Stimulated activated CD4-positive, alpha-beta T cell treated with anti-CD3 and anti-CD28 coated beads, Interleukin-12 subunit alpha, Interleukin-12 subunit beta, amount 100 ng/mL, for 4 hours (primary cell): ENCODE data around the gene TOX3.

Experiments
- DNase-seq: peaks from one replicate; pipeline ENCODE4 v3.0.0-alpha.2; 2020

Gene TOX3

DNA sequence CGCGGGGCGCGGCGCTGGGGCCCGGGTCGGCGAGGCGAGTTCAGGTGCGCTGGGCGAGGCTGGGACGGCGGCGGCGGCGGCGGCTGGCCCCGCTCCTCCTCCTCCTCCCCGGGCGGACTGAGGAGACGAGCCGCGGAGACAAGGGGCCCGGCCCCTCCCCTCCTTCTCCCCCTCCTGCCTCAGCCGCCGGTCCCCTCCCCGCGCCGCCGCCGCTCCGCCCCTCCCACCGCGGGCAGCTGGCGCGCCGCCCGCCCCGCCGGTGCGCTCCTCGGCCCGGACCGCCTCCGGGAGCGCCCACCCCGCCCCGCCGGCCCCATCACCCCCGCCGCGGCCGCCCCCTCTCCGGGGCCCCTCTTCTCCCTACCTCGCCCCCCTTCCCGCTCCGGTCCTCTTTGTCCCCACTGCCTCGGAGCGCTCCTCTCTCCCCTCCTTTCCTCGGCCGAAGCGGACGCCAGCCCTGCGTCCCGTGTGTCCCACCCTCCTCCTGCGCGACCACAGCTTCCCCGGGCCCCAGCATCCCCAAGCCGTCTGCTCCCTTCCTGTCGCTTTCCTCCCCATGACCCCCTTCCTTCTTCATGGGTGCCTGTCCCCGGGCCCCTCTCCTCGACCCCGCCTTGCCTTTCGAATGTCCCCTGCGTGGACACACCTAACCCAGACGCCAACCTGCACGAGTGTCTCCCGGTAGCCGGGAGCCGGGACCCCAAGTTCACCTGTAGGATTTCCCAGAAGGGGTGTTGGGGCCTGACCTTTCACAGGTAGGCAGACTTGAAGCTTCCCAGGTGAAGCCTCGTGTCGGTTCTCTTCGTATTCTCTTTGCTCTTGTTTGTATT is at the start of gene TOX3:
TSS of gene TOX3 (minus strand) at position 140 of the 830 bp plus-strand sequence. CDS start 420 bp downstream, outside the sequence.
- no peak for DNase-seq

DNA sequence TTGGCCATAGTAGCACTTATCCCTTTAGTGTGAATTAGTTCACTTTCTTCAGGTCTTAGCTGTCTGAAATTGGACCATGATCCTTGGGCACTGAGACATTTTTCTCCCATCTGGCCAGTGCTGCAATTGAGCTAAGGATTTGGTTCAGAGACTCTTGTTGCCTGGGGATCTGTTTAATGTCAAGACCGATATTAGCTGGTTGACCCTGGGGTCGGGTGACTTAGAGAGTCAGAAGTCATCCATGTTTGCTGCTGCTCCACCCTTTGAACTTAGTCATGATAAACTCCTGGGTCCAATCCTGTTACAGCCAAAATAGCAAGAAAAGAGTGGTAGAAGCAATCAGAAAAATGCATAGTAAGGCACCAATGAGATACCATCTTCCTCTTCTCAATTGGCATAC is 45.8 kb upstream of the TOX3 start:
- DNase-seq: no peak

DNA sequence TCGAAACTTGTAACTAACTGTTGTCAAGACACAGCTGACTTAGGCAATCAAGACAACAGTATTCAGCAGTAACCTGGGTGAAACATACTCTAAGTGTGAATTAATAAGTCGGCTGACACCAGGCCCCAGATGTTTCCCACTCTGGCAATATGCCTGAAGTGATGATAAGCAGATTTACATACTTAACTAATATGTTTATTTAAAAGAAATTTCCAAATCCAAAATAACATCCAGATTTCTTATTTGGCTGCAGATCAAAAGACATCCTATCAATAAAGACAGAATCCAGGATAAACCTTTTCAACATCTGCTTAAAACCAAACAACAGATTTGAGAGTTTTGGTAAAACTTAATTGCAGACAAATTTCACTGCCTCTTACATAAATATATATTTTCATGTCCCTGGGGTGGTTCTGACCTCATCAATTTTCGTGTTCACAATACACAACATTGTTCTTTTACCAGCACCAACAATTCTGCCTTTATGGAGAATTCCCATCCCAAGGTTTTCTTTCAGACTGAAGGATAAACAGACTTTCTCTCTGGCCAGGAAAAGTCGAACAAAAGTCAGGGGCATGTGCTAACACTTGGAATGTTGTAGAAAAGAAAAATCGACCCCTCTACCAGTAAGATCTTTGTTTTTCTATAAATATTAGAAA is 45.1 kb upstream of the TOX3 start:
- no peak for DNase-seq

DNA sequence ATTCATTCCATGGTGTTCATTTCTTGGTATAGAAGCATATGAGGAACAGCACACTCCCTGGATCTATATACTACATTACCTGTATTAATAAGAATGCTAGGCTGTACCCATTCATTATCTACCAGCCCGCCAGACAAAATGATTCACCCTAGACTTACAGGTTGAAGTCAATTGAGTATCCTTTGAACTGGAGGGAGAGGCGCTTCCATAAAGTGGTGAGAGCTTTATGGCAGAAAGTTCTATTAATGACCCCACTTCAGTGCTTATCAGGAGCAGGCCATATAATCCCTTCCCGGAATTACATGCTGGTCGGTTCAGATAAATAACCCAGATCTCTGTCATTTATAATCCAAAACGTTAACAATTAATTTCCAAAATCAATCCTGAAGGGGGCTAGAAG is 44.5 kb upstream of the TOX3 start:
- no peak for DNase-seq

DNA sequence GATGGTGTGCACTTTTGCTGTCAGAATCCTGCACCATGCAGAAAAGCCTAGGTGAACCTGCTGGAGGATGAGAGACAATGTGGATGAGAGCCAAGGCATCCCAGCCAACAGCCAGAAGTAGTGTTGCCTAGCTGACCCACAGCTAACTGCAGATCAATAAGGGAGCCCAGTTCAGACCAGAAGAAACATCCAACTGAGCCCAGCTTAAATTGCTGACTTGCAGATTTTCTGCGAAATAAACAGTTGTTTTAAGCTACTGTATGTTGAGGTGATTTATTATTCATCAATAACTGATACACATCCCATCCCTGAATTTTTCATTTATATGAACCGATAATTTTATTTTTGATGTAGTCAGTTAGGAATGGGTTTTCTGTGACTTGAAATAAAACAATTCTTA is 39.2 kb upstream of the TOX3 start:
- no peak for DNase-seq

DNA sequence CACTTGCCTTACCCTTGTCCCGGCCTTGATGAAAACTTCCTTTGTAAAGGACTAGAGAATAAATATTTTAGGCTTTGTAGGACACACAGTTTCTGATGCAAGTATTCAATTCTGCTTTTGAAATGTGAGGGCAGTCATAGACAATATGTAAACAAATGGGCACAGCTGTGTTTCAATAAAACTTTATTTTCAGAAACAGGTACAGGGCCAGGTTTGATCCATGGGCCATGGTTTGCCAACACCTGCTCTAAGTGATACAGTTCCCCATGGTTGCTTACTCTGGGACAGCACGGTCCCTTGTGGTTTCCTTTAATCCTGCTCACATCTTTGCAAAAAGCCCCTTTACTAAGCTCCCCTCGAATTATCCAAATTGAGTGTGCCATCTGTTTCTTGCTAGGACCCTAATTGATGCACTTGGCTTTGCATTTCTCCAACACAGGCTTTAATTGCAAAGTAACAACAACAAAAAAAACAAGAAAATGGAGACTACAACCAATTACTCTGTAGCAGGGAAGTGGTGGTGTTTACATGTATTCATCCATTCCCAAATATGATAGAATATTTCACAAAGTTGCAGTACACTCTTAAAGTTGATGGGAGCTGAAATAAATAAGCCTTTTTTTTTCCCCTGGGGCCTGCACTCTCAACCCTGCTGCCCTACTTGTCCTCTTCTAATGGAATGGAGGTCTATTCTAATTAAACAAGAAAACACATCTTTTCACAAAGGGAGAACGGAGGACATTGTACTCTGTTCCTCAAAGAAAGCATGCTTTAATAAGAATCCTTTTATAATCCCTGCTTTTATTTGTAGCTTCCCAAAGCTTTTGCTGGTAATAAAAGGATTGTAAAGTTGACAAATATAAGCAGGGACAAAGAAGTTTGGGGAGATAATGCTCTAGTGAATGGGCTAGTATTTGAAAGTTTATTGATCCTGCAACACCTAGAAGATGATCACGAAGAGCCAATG is 37.7 kb upstream of the TOX3 start:
- no peak for DNase-seq

DNA sequence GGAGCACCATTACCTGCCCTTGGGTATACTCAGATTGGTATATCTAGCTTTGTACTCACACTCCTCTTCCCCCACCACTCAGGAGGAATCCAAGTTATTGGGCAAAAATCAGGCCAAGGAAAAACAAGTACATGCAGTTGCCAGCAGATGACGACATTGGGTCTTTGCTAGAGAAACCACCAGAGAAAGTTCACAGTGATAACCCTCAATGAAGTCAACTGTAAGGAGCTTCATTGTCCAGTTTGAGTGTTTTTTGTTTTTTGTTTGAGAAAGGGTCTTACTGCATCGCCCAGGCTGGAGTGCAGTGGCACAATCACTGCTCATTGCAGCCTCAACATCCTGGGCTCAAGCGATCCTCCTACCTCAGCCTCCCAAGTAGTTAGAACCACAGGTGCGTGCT is 34.6 kb upstream of the TOX3 start:
- DNase-seq: no peak

DNA sequence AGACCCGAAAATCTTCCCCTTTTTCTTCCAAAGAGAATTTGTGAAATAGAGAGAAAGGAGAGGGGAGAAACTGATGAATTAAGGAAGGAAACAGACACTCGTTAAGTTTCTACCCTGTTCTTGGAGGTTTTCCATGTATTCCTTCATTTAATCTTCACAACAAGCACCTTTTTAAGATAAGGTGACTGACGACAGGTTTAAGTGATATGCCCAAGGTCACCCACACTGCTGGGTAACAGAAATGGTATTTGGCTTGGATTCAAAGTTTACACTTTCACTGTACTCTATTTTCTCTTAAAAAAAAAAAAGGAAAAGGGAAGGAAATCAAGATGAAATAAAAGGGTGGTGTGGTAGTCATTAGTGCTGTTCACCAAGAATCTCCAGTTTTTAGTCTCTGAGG is 33.5 kb upstream of the TOX3 start:
- DNase-seq: no peak

DNA sequence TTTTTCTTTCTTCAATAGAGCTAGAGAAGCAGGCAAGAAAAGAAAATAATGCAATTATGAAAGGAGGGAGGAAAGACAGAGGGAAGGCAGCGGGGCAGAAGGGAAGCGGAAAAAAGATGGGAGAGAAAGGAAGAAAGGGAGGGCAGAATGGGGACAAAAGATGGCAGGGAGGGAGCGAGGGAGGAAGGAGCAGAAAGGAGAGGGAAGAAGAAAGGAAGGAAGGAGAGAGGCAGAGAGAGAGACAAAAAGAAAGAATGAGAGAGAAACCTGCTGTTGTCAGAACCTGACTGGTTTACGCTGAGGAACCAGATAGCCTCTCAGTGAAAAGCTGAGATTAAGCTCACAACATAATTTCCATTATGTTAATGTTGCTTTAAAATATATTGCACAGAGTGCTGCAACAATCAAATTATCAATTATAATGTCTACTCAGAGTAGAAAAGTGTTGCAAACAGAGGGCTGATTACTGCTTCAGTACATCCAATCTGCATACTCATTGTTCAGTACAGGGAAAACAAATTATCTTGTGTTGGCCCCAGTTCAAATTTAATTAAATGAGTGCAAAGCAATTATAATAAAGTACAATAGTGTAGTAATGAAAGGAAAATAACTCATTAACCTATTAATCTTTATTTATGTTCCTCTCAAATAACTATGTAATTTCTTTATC is 32.0 kb upstream of the TOX3 start:
- no peak for DNase-seq

DNA sequence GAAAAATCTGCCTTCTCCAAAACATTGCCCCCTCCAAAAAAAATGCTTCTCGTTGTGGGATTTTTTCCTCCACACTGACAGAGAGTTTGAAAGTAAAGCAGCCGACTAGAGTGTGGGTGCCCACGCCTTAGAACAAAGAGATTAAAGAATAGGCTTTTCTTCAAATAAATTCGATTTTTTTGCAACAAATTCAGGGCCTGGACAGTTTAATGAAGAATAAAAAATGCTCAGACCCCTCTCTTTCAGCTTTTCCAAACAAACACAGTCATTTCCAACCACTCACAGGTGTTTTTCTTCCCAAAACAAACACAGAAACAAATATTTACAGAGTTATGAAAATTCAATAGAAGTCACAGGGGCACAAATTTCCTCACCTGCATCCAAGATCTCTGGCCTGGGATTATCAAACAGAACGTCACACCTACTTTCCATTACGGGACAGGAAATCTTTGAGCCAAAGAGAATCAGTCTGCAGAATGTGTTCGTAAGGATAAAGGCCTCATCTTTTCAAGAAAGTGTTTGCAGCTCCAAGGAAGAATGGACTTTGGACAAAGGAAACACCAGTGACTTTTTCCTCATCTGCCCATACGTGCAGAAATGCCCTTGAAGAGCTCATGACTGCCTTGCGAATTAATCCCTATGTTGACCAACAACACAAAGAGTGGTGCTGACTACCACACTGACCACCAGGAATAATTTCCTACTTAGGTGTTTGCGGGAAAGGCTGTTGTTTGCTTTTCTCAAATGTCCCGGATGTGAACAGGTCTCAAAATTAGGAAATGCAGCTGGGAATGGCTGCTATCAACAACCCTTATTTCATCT is 31.3 kb upstream of the TOX3 start:
- no peak for DNase-seq

DNA sequence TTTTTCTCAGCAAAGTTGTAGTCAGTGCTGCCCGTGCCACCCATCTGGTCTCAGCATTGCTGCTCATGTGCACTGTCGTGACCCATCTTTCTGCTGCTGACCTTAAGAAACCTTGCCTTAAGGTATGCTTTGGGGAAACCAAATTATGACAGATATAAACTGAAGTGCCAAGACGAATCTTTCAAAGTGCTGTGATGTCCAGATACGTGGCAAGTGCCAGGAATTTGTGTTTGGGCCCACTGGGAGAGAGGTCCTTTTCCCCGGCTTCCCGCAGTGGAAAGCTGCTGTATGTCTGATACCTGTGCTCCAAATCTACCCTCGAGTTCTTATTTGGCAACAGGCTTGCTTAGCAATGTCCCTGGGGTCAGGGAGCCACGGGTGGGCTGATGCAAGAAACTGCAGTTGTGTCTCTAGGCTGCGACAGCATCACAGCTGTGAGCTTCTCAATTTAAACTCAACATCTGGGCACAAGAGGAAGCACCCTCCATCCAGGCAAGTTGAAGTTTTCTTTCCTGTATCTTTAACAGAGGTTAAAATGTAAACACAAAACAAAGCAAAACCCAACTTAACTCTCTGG is 30.3 kb upstream of the TOX3 start:
- DNase-seq: no peak

DNA sequence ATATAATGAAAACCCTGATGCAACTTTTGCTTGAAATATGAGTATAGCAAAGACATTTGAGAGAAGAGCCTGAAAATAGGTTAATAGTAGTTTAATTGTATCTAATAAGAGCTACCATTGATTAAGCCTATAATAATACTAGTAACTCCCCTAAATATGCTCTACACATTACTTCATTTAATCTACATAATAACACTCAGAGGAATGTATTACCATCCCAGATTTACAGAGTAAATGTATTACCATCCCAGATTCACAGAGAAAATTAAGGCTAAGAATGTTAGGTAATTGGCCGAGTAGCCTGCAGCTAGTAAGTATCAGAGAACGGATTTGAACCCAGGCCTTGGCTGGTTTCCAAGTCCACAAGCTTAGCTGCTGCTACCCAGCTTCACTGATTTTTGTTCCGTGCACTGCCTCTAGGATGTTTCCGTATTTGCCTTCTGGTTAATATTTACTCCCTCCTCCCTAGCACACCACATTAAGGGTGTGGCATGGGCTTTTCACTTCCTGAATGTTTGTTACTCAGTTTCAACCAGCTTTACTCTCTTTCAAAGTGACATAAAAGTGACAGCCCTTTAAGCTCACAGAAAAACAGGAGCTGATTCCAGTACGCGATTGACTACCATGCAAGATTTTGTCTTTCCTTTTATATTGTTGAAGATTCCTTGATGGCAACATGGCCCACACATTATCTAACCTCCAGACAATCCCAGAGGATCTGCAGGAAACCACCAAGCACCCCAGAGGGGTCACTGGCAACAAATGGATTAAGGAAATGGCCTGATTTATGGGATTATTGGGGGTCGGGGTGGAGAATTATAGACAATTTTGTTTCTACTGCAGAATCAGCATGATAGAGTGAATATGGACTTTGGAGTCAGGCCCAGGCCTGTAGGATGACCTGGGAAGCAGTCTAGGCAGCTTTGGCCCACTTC is 26.7 kb upstream of the TOX3 start:
- DNase-seq: no peak

DNA sequence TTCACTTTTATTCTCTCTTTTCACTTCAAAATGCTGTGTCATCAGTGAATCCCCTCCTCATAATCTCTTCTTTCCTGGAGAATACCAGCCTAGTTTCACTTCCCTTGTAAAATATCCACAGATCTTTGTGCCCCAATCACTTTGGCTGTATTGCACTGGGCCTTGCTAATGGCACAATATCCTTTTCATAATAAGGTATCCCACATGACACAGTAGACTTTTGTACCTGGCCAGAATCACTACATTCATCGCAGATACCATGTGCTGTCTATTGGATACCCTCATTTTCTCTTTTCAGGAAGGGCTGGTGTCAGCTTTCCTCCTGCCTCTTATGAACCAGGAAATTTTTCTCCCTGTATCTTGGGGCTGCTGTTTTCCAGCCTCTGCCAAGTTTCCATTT is 25.7 kb upstream of the TOX3 start:
- DNase-seq: no peak

DNA sequence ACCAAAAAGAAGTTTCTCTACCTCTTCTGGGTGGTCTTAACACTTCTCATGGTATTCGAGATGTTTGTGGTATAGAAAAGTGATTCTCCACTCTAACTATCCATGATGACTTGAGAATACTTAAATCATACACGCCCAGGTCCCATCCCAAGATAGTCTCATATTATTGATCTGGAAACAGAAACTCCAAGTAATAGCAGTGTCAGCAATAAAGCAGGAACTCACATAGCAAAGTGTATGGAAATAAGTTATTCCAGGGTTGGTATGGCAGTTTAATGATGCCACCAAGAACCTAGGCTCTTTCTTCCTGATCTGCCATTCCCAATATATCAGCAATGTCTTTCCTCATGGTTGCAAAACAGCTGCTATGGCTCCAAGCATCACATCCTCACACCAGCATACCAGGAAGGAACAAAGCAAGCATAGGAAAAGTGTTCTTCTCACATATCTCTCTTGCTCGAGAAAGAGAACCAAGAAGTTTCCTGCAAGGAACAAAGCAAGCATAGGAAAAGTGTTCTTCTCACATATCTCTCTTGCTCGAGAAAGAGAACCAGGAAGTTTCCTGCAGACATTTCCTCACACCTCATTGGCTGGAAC is 23.6 kb upstream of the TOX3 start:
- no peak for DNase-seq

DNA sequence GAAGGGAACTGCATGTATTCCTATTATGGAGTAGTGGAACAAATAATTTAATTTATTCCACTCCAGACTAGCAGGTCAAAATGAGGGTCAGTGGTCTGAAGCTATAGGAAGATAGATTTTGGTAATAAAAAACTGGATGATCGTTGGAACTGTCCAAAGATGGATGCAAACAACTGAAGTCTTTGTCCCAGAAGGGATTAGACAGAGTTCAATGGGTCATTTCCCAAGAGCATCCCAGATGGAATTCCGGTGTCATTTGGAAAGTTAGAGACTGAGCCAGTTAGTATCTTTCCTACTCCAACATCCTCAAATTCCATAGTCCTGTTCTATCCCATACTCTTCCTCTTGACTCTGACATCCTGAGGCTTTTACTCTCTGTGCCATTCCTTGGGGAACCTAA is 22.8 kb upstream of the TOX3 start:
- no peak for DNase-seq

DNA sequence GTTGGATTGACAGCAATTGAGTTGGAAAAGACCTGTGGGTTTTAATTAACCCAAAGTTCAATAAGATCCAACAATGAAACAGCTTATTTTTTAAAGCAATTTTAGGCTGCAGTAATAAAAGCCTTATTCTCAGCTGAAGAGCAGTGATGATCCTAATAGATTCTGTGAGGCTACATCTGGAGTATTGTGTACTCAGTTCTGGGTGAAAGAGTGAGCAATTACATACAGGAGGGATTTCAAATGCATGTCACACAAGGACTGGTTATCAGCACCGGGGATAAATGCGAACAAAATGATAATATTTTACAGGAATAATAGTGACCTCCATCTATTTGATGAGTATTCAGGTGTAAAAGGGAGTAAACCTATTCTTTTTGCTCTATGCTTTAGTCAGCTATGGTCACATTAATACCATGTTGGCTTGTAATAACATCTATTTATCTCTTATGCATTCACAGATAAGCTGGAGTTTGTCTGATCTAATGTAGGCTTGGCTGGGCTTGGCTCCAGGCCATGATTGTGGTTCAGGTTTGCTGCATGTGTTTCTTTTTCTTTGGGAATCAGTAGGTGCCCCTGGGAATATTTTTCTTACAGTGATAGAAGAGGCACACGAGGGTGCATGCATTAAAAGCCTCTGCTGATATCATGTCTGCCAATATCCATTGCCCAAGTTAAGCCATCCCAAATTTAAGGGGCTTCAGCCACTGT is 22.2 kb upstream of the TOX3 start:
- DNase-seq: no peak

DNA sequence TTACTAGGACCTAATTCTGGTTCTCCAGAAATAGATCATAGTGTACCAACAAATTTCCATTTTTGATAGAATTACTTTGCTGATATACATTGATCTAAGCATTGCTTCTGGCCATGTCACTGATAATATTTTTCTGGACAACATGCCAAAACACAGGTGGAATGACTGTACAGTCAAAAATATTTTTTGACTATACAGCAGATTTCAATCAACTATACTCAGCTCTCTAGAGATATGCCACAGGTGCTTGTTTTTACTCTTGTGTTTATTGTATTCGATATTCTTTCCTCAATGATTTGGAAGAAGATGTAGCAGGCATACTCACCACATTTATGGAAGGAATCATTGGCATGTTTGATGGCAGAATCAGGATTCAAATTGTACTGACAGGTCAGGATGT is 21.6 kb upstream of the TOX3 start:
- DNase-seq: no peak

DNA sequence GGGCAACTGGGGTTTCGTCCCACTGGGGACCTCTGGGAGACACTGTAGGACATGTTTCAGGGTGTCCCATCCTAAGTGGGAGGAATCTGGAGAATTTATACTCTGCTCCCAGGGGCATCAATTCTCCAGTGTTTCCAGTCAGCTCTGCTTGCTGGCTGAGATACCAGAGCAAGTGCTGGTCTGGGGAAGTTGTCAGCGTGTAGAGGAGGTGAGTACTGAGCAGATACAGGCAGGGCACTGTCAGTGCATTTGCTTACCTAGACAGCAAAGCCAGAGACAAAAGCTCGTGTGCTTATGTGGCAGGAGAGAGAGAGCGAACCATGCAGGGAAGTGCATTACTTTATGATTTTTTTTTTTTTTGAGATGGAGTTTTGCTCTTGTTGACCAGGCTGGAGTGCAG is 20.2 kb upstream of the TOX3 start:
- no peak for DNase-seq
